Smooth muscle cell (in vitro differentiated cells): ENCODE data around the gene ZFYVE27. TPM values are rescaled to one million over a fixed set of nuclear protein-coding genes. Genes with fewer than 3 reads are reported as not detected.
"Not testable (repeated sequence)": the region's sequence is repeated elsewhere in the genome, so short reads cannot be mapped to it uniquely, and the experiment has no call there.

Source experiments
- DNase-seq: peaks from one replicate; lab custom pipeline; 2025; ENCODE audit not compliant: unreplicated experiment; lab: John Stamatoyannopoulos, UW
- H2AFZ ChIP-seq: fragments of 200-600 bp; sonication (generic); 2 replicates; pipeline ENCODE4 v1.6.0; 2016; ENCODE audit warnings: antibody characterized with exemption, low read depth, mild to moderate bottlenecking
- H3F3A ChIP-seq: fragments of 200-600 bp; sonication (generic); 2 replicates; pipeline ENCODE4 v1.6.0; 2017; ENCODE audit warnings: antibody characterized with exemption, low read depth
- H3K27ac ChIP-seq: fragments of 200-600 bp; sonication (generic); 2 replicates; pipeline ENCODE4 v1.5.1; 2016; ENCODE audit warnings: low read depth, mild to moderate bottlenecking
- H3K27me3 ChIP-seq: fragments of 200-600 bp; sonication (generic); 2 replicates; pipeline ENCODE4 v1.6.1; 2016; ENCODE audit warnings: low read depth, mild to moderate bottlenecking
- H3K36me3 ChIP-seq: fragments of 200-600 bp; sonication (generic); 2 replicates; pipeline ENCODE4 v1.5.1; 2016; ENCODE audit warnings: low read depth
- H3K4me1 ChIP-seq: fragments of 200-600 bp; sonication (generic); 2 replicates; pipeline ENCODE4 v1.5.1; 2016; ENCODE audit warnings: low read depth
- H3K4me2 ChIP-seq: fragments of 200-600 bp; sonication (generic); 2 replicates; pipeline ENCODE4 v1.6.0; 2016; ENCODE audit warnings: mild to moderate bottlenecking
- H3K4me3 ChIP-seq: fragments of 200-600 bp; sonication (generic); 2 replicates; pipeline ENCODE4 v1.5.1; 2016; ENCODE audit warnings: mild to moderate bottlenecking
- H3K79me2 ChIP-seq: fragments of 200-600 bp; sonication (generic); 2 replicates; pipeline ENCODE4 v1.6.0; 2016; ENCODE audit warnings: low read depth, mild to moderate bottlenecking
- H3K9ac ChIP-seq: fragments of 200-600 bp; sonication (generic); 2 replicates; pipeline ENCODE4 v1.6.0; 2016; ENCODE audit warnings: low read depth
- H3K9me3 ChIP-seq: fragments of 200-600 bp; sonication (generic); replicated peaks from 2 replicates; pipeline ENCODE4 v1.5.1; 2016; ENCODE audit warnings: low read depth
- H4K20me1 ChIP-seq: fragments of 200-600 bp; sonication (generic); 2 replicates; pipeline ENCODE4 v1.6.0; 2016; ENCODE audit warnings: low read depth
- CTCF ChIP-seq: fragments of 200-600 bp; sonication (generic); IDR thresholded peaks from 2 replicates; pipeline ENCODE4 v1.5.1; 2017; ENCODE audit warnings: borderline replicate concordance, mild to moderate bottlenecking, antibody characterized with exemption; ENCODE audit not compliant: insufficient read depth, poor library complexity, severe bottlenecking
- WGBS: methylation state at CpG from one replicate; pipeline ENCODE4 v1.1.7; 2016; ENCODE audit warnings: low lambda C conversion rate; 5-methylcytosine and 5-hydroxymethylcytosine counted together
- polyA plus RNA-seq: library from polyadenylated mRNA; unstranded; fragments of >200 nt; fragmentation: Nextera tagmentation; extraction: Ambion mirVana; gene quantifications from 2 replicates; pipeline ENCODE4 v1.2.1, GENCODE V29; 2016
- total RNA-seq: library from RNA; depleted of rRNA; stranded (reverse); fragments of >200 nt; gene quantifications from 2 replicates; pipeline ENCODE4 v1.2.3, GENCODE V29; 2014

ZFYVE27 gene
- total and polyA plus RNA-seq, 2 experiments from 2014 or later: 7.0 to 11.4 TPM

DNA sequence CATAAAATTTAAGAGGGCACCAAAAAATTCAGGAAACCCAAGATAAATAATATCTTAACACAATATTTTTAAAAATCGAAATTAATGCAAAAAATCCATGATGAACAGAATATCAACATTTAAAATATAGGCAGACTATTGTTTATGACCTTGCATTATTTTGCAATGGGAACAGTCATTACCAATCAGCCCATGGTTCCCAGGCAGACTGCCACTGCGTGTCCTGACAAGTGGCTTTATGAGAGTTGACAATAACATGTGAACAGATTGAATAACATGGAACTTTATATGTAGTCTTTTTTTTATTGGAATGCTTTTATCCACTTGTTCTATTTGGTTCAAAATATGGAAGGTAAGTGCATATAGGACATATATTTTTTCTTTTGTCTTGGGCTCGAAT, 46.8 kb upstream of the ZFYVE27 start:
- WGBS: 86% methylated on average over 3 of the region's 3 CpGs
- no peak overlapping the region for H2AFZ ChIP-seq

DNA sequence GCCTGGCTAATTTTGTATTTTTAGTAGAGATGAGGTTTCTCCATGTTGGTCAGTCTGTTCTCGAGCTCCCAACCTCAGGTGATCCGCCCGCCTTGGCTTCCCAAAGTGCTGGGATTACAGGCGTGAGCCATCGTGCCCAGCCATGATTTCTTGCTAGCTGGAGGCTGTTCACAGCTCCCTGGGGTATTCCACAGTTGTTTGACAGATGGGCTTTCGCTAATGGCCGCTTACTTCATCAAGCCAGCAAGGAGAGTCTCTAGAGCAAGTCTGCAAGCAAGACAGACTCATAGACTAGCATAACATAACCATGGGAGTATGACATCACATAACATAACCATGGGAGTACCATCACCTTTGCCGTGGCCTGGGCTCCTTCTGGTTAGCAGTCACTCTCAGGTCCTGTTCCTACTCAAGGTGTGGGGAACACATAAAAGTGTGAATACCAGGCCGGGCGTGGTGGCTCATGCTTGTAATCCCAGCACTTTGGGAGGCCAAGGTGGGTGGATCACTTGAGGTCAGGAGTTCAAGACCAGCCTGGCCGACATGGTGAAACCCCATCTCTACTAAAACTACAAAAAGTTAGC, 38.8 kb upstream of the ZFYVE27 start:
- not testable (repeated sequence) for H3F3A ChIP-seq, H3K4me2 ChIP-seq, H3K36me3 ChIP-seq, H4K20me1 ChIP-seq, H3K4me1 ChIP-seq, H3K9me3 ChIP-seq, H3K9ac ChIP-seq, H3K27ac ChIP-seq, H2AFZ ChIP-seq, DNase-seq, H3K79me2 ChIP-seq, H3K27me3 ChIP-seq, H3K4me3 ChIP-seq
- WGBS: 93% methylated on average over 11 of the region's 11 CpGs

More for the DNA sequence above, 46.8 kb upstream of the ZFYVE27 start:
- Histone ChIP-seq H3K4me1 (peaks cover 14% of the 10 kb centered on the region), H3K9ac (peak overlapping the region; percentile 28), H3K79me2 (peaks cover 8% of the 10 kb centered on the region), H3K4me3 (no peak overlapping the region), H3K9me3 (no peaks in the 10 kb centered on the region), H3K27ac (peak overlapping the region; percentile 87), H3K27me3 (no peaks in the 10 kb centered on the region), H3K4me2 (peak overlapping the region; percentile 14), H3F3A (peaks cover 10% of the 10 kb centered on the region), H3K36me3 (no peaks in the 10 kb centered on the region), H4K20me1 (peaks cover 8% of the 10 kb centered on the region)
- no peak for DNase-seq
- no peak for TF ChIP-seq CTCF

DNA sequence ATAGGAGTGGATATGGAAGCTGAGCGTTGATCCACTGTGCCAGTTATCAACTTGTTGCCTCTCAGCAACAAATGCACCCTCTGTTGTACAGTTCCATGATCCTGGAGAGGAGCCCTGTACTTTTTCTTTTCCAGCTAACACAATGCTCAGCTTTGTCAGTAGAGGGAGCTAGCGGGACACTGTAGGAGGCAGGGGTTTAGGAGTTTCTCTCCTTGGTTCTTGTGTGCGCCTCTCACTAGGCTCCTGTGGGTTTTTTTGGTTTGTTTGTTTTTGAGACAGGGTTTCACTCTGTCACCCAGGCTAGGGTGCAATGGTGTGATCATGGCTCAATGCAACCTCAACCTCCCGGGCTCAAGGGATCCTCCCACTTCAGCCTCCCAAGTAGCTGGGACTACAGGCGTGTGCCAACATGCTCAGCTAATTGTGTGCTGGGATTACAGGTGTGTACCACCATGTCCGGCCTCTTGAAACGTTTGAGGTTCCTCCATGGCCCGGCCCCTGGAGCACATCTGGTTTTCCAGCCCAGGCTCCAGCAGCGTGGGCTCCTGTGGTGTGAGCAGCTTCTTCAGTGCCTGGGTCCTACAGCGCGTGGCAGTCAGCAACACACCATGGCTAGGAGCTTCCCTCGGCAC, 35.4 kb upstream of the ZFYVE27 start:
- peak; percentile 84 for TF ChIP-seq CTCF
- Histone ChIP-seq H3K79me2 (no peaks in the 10 kb centered on the region), H3K4me3 (no peak overlapping the region), H3K27ac (no peak overlapping the region), H3K9ac (no peak overlapping the region), H3K4me2 (no peak overlapping the region), H3K36me3 (no peaks in the 10 kb centered on the region), H3K9me3 (no peaks in the 10 kb centered on the region), H3K4me1 (no peaks in the 10 kb centered on the region), H3K27me3 (no peaks in the 10 kb centered on the region), H2AFZ (no peak overlapping the region), H3F3A (no peaks in the 10 kb centered on the region), H4K20me1 (no peaks in the 10 kb centered on the region)
- no peak for DNase-seq
- 52% methylated on average over 12 of the region's 12 CpGs for WGBS

DNA sequence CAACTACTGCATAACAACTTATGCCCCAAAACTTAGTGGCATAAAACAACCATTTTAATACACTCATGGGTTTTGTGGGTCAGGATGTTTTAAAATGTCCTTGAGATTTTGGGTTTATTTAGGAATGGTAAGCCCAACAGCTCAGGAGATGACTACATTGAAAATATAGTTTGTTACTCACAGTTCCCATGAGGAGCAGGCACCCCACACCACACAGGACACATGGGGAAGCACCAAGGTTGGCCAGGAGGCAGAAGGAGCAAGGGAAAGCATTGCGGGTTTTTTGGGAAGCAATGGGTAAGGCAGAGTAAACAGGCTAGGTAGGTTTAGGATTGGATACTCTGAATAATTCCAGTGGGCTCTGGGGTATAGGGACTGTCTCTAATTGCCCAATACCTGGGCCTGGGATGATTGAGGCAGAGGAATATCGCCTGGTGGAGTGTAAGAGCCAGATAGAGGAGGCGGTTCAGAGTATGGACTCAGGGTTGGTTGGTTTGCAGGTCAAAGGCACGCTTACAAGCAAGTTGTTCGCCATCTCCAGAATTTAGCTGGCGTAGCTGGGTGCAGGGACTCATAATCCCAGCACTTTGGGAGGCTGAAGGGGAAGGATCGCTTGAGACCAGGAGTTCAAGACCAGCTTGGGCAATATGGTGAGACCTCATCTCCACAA, 33.4 kb upstream of the ZFYVE27 start:
- Histone ChIP-seq H3K79me2 (no peaks in the 10 kb centered on the region), H4K20me1 (no peaks in the 10 kb centered on the region), H3K27ac (no peak overlapping the region), H3K36me3 (no peaks in the 10 kb centered on the region), H3K4me1 (no peaks in the 10 kb centered on the region), H2AFZ (no peak overlapping the region), H3F3A (no peaks in the 10 kb centered on the region), H3K9ac (no peak overlapping the region), H3K4me3 (no peak overlapping the region), H3K9me3 (no peaks in the 10 kb centered on the region), H3K4me2 (no peak overlapping the region), H3K27me3 (no peaks in the 10 kb centered on the region)
- DNase-seq: no peak
- TF ChIP-seq CTCF: no peak
- WGBS: 93% methylated on average over 7 of the region's 7 CpGs
